PC-3 (cell line): ENCODE results near the gene CAMTA1. TPM values are rescaled to one million over a fixed set of nuclear protein-coding genes. Genes with fewer than 3 reads are reported as not detected.

ENCODE experiments used
- ATAC-seq: fragments of 200-7000 bp; cut with Tn5 transposase; 2 replicates; pipeline ENCODE4 v1.9.1; 2020; ENCODE audit warnings: mild to moderate bottlenecking, moderate library complexity
- BruUV-seq: library from RNA; stranded (reverse); fragments of 400-500 nt; replicated peaks from 2 replicates; lab custom pipeline; 2021; lab: Mats Ljungman, UMichigan
- CTCF ChIA-PET: fragments of 300-600 bp; sonication (Branson Sonifier 250); formaldehyde crosslinking; loops from one replicate; lab custom pipeline; 2022; ENCODE audit warnings: antibody characterized with exemption; lab: Charles Lee
- POLR2A ChIA-PET: fragments of 300-600 bp; sonication (Branson Sonifier 250); formaldehyde crosslinking; loops from one replicate; lab custom pipeline; 2022; ENCODE audit warnings: antibody characterized with exemption; ENCODE audit not compliant: unreplicated experiment; lab: Charles Lee
- DNase-seq: peaks from one replicate; pipeline ENCODE4 v3.0.0-alpha.2; 2015
- H2AFZ ChIP-seq: fragments of 300-600 bp; sonication (generic); 2 replicates; pipeline ENCODE4 v1.6.0; 2016; ENCODE audit warnings: antibody characterized with exemption, low read length
- H3F3A ChIP-seq: fragments of 300-600 bp; sonication (generic); one replicate; pipeline ENCODE4 v1.6.0; 2017; ENCODE audit warnings: antibody characterized with exemption, low read length, control low read depth, mild to moderate bottlenecking; ENCODE audit not compliant: unreplicated experiment
- H3K27ac ChIP-seq: fragments of 300-600 bp; sonication (generic); 2 replicates; pipeline ENCODE4 v1.5.1; 2016; ENCODE audit warnings: mild to moderate bottlenecking, low read length
- H3K27me3 ChIP-seq: fragments of 300-600 bp; sonication (generic); 2 replicates; pipeline ENCODE4 v1.6.1; 2016; ENCODE audit warnings: low read length, mixed read lengths
- H3K36me3 ChIP-seq: fragments of 300-600 bp; sonication (generic); 2 replicates; pipeline ENCODE4 v1.6.1; 2016; ENCODE audit warnings: low read depth, mixed run types, low read length, mixed read lengths
- H3K4me1 ChIP-seq: fragments of 300-600 bp; sonication (generic); 2 replicates; pipeline ENCODE4 v1.5.1; 2016; ENCODE audit warnings: low read length; ENCODE audit not compliant: insufficient read depth
- H3K4me2 ChIP-seq: fragments of 300-600 bp; sonication (generic); 2 replicates; pipeline ENCODE4 v1.6.0; 2016; ENCODE audit warnings: low read length
- H3K4me3 ChIP-seq: fragments of 300-600 bp; sonication (generic); 2 replicates; pipeline ENCODE4 v1.5.1; 2016; ENCODE audit warnings: mild to moderate bottlenecking, low read length, mixed read lengths
- H3K79me2 ChIP-seq: fragments of 300-600 bp; sonication (generic); 2 replicates; pipeline ENCODE4 v1.6.1; 2017; ENCODE audit warnings: low read length, mixed read lengths
- H3K9ac ChIP-seq: fragments of 300-600 bp; sonication (generic); 2 replicates; pipeline ENCODE4 v1.6.0; 2016; ENCODE audit warnings: mild to moderate bottlenecking, low read length
- H3K9me2 ChIP-seq: fragments of 300-600 bp; sonication (generic); replicated peaks from 2 replicates; pipeline ENCODE4 v1.6.1; 2016; ENCODE audit warnings: mixed run types, low read length, mixed read lengths
- H3K9me3 ChIP-seq: fragments of 300-600 bp; sonication (generic); 2 replicates; pipeline ENCODE4 v1.6.1; 2016; ENCODE audit warnings: low read length, mixed read lengths
- H4K20me1 ChIP-seq: fragments of 300-600 bp; sonication (generic); 2 replicates; pipeline ENCODE4 v1.6.1; 2016; ENCODE audit warnings: low read length, mixed read lengths
- CTCF ChIP-seq: fragments of 300-600 bp; sonication (generic); conservative IDR thresholded peaks from 2 replicates; pipeline ENCODE4 v1.5.1; 2017; ENCODE audit warnings: antibody characterized with exemption, low read depth, mild to moderate bottlenecking, low read length
- EZH2 ChIP-seq: fragments of 300-600 bp; sonication (generic); IDR thresholded peaks from one replicate; pipeline ENCODE4 v1.6.1; 2017; ENCODE audit warnings: antibody characterized with exemption, mild to moderate bottlenecking, low read length; ENCODE audit not compliant: unreplicated experiment
- EZH2phosphoT487 ChIP-seq: fragments of 300-600 bp; sonication (generic); IDR thresholded peaks from 2 replicates; pipeline ENCODE4 v1.6.1; 2018; ENCODE audit warnings: mild to moderate bottlenecking, antibody characterized with exemption, low read length, borderline replicate concordance
- intact Hi-C: fragments of 100-400 bp; cut with micrococcal nuclease; formaldehyde crosslinking; loops from 2 replicates; pipeline ENCODE4 v1.9.0; 2023
- total RNA-seq: library from RNA; depleted of rRNA; stranded (reverse); fragments of >200 nt; gene quantifications from 2 replicates; pipeline ENCODE4 v1.2.3, GENCODE V29; 2014

CAMTA1 gene
- total RNA-seq, 1 experiment from 2014 or later, result 40.8 TPM

GRCh38 chr1:7611421-7612010 lies 826.3 kb downstream of the CAMTA1 start:
- CTCF ChIA-PET, result no interaction called here
- Histone ChIP-seq H3F3A (no peaks in the 10 kb centered on the region), H3K9ac (no peak overlapping the region), H3K27ac (no peak overlapping the region), H3K36me3 (no peaks in the 10 kb centered on the region), H3K4me2 (no peak overlapping the region), H3K79me2 (no peaks in the 10 kb centered on the region), H3K27me3 (peaks cover 8% of the 10 kb centered on the region; the same call in 1 of the 2 replicates), H4K20me1 (no peaks in the 10 kb centered on the region), H3K4me1 (no peaks in the 10 kb centered on the region), H3K4me3 (no peak overlapping the region), H3K9me2 (no peaks in the 10 kb centered on the region), H3K9me3 (no peaks in the 10 kb centered on the region), H2AFZ (no peak overlapping the region)
- POLR2A ChIA-PET, result no interaction called here
- ATAC-seq, result no peak
- intact Hi-C loops, result no loop called here
- DNase-seq, result no peak
- no TSS peak for BruUV-seq
- TF ChIP-seq EZH2phosphoT487 (no peak), EZH2 (no peak), CTCF (no peak)

GRCh38 chr1:7613106-7613850 lies 828.0 kb downstream of the CAMTA1 start:
- CTCF ChIA-PET, result no interaction called here
- Histone ChIP-seq H2AFZ (no peak overlapping the region), H3K9ac (no peak overlapping the region), H3K27ac (no peak overlapping the region), H3K27me3 (peaks cover 7% of the 10 kb centered on the region; the same call in 1 of the 2 replicates), H3K4me1 (no peaks in the 10 kb centered on the region), H3F3A (no peaks in the 10 kb centered on the region), H3K4me2 (no peak overlapping the region), H4K20me1 (no peaks in the 10 kb centered on the region), H3K79me2 (no peaks in the 10 kb centered on the region), H3K9me2 (no peaks in the 10 kb centered on the region), H3K9me3 (no peaks in the 10 kb centered on the region), H3K36me3 (no peaks in the 10 kb centered on the region), H3K4me3 (no peak overlapping the region)
- intact Hi-C loops, result no loop called here
- POLR2A ChIA-PET, result no interaction called here
- ATAC-seq, result no peak
- BruUV-seq, result no TSS peak
- no peak for DNase-seq
- TF ChIP-seq CTCF (no peak), EZH2 (no peak), EZH2phosphoT487 (no peak)

- BruUV-seq, result no TSS peak
- DNase-seq, result no peak
- no peaks in the 10 kb centered on the region for H3K79me2 ChIP-seq
- ChIA-PET CTCF (no interaction called here), POLR2A (no interaction called here)
- H3K9me2 ChIP-seq, result no peaks in the 10 kb centered on the region
- no peaks in the 10 kb centered on the region for H3F3A ChIP-seq
- H3K9me3 ChIP-seq, result no peaks in the 10 kb centered on the region
- no peak for TF ChIP-seq EZH2
- no peak for TF ChIP-seq CTCF
- TF ChIP-seq EZH2phosphoT487, result no peak
- peaks cover 13% of the 10 kb centered on the region; the same call in 1 of the 2 replicates for H3K27me3 ChIP-seq
- H3K36me3 ChIP-seq, result no peaks in the 10 kb centered on the region
- H3K27ac ChIP-seq, result no peak overlapping the region
- H3K4me3 ChIP-seq, result no peak overlapping the region
- H4K20me1 ChIP-seq, result no peaks in the 10 kb centered on the region
- H2AFZ ChIP-seq, result no peak overlapping the region
- ATAC-seq, result no peak
- no peaks in the 10 kb centered on the region for H3K4me1 ChIP-seq
- H3K9ac ChIP-seq, result no peak overlapping the region
- no peak overlapping the region for H3K4me2 ChIP-seq
- intact Hi-C loops, result no loop called here
These were observed 828.6 kb downstream of the CAMTA1 start for GRCh38 chr1:7613851-7614205.
